T-cell (primary cell): Measurements from ENCODE around the gene IQGAP2. TPM values are rescaled to one million over a fixed set of nuclear protein-coding genes. Genes with fewer than 3 reads are reported as not detected.
"Not testable (repeated sequence)": the region's sequence is repeated elsewhere in the genome, so short reads cannot be mapped to it uniquely, and the experiment has no call there.

Experiments used
- ATAC-seq, 4 experiments: fragments of 200-7000 bp in 3 of 4; fragments of 150-1000 bp in 1 of 4; cut with Tn5 transposase; replicated peaks in 1 of 4; 1 replicate in 3 of 4; 2 replicates in 1 of 4; pipeline ENCODE4 v1.10.0; 2021; ENCODE audit warnings: moderate library complexity in 3 of 4, mild to moderate bottlenecking in 2 of 4, moderate number of reproducible peaks in 1 of 4
- CTCF ChIA-PET, 2 donors: fragments of 300-600 bp; sonication (Branson Sonifier 250); formaldehyde crosslinking; loops; one replicate each; lab custom pipeline; 2022; ENCODE audit warnings: antibody characterized with exemption in 2 of 2; lab: Charles Lee
- POLR2A ChIA-PET, 2 donors: fragments of 300-600 bp; sonication (Branson Sonifier 250); formaldehyde crosslinking; loops; one replicate each; lab custom pipeline; 2022; ENCODE audit warnings: antibody characterized with exemption in 2 of 2; lab: Charles Lee
- DNase-seq, 35 experiments: peaks; one replicate each; pipeline versions ENCODE4 v3.0.0 to v3.0.0-alpha.2; 2013 to 2023
- H3K27ac ChIP-seq: one replicate; pipeline ENCODE4 v1.5.1; 2013; ENCODE audit warnings: low read length
- H3K27me3 ChIP-seq, 2 experiments: replicated peaks in 1 of 2; 1 replicate in 1 of 2; 2 replicates in 1 of 2; pipeline versions ENCODE4 v1.6.1 to v1.7.0; 2013; ENCODE audit warnings: low read length in 1 of 2, mixed read lengths in 1 of 2; ENCODE audit not compliant: control insufficient read depth in 2 of 2, insufficient read depth in 2 of 2; ENCODE audit errors: extremely low read depth in 1 of 2
- H3K36me3 ChIP-seq, 2 donors: 1 replicate in 1 of 2; 2 replicates in 1 of 2; pipeline versions ENCODE4 v1.6.1 to v1.7.0; 2013; ENCODE audit warnings: low read length in 1 of 2; ENCODE audit not compliant: control insufficient read depth in 2 of 2, insufficient read depth in 1 of 2; ENCODE audit errors: extremely low read depth in 1 of 2
- H3K4me1 ChIP-seq, 2 experiments: 1 replicate in 1 of 2; 2 replicates in 1 of 2; pipeline versions ENCODE4 v1.6.1 to v1.7.0; 2013; ENCODE audit warnings: low read length in 2 of 2, mixed read lengths in 1 of 2; ENCODE audit not compliant: insufficient read depth in 2 of 2, control insufficient read depth in 1 of 2; ENCODE audit errors: extremely low read depth in 1 of 2
- H3K4me3 ChIP-seq, 2 donors: 1 replicate in 1 of 2; 2 replicates in 1 of 2; pipeline versions ENCODE4 v1.5.1 to v1.7.0; 2013; ENCODE audit warnings: mild to moderate bottlenecking in 2 of 2, low read length in 1 of 2, moderate library complexity in 1 of 2; ENCODE audit not compliant: control insufficient read depth in 1 of 2; ENCODE audit errors: extremely low read depth in 1 of 2
- H3K9me3 ChIP-seq: 2 replicates; pipeline ENCODE4 v1.7.0; 2013
- H3K27ac Mint-ChIP-seq, 2 donors: one replicate each; pipeline ENCODE4 v1.8.0; 2020 to 2021; ENCODE audit warnings: mild to moderate bottlenecking in 2 of 2, mixed read lengths in 2 of 2
- H3K27me3 Mint-ChIP-seq, 2 donors: one replicate each; pipeline ENCODE4 v1.8.0; 2021 to 2022; ENCODE audit warnings: mixed read lengths in 2 of 2
- H3K36me3 Mint-ChIP-seq: one replicate; pipeline ENCODE4 v1.8.0; 2021; ENCODE audit warnings: mixed read lengths
- H3K4me1 Mint-ChIP-seq, 3 donors: one replicate each; pipeline ENCODE4 v1.8.0; 2020 to 2022; ENCODE audit warnings: mixed read lengths in 3 of 3, mild to moderate bottlenecking in 1 of 3
- H3K4me3 Mint-ChIP-seq, 3 donors: one replicate each; pipeline ENCODE4 v1.8.0; 2020 to 2022; ENCODE audit warnings: mild to moderate bottlenecking in 3 of 3, mixed read lengths in 3 of 3, moderate library complexity in 3 of 3
- H3K9me3 Mint-ChIP-seq, 3 donors: one replicate each; pipeline ENCODE4 v1.8.0; 2020 to 2022; ENCODE audit warnings: mixed read lengths in 3 of 3
- WGBS: methylation state at CpG from one replicate; pipeline ENCODE4 v1.1.5; 2013; ENCODE audit warnings: missing lambda C conversion rate; ENCODE audit not compliant: insufficient coverage; 5-methylcytosine and 5-hydroxymethylcytosine counted together
- total RNA-seq, 35 experiments: library from RNA in 6 of 35; stranded (reverse) in 6 of 35; fragments of 120-200 nt in 1 of 35; gene quantifications; one replicate each; pipeline versions ENCODE4 v1.2.1 to v1.2.4 and lab custom pipeline; 2013 to 2026

Gene IQGAP2
- total RNA-seq, 5 donors from 2014 or later (not counting 1 experiment from before 2014, with no cell fraction given), result 66.5 to 121 (median 72.5) TPM

- Histone ChIP-seq H3K9me3 (no peaks in the 10 kb centered on the region), H3K4me1 (peaks cover 2 to 63% of the 10 kb centered on the region in 2 experiments), H3K4me3 (no peak overlapping the region), H3K27me3 (no peaks in the 10 kb centered on the region), H3K27ac (peak overlapping the region; percentile 51), H3K36me3 (no peaks in the 10 kb centered on the region)
- peak in 1 of 35 experiments; percentile 46 for DNase-seq
- peaks cover 0 to 3% of the 10 kb centered on the region in 2 donors for H3K27me3 Mint-ChIP-seq
- ChIA-PET CTCF (interaction anchor here in 1 of 2 donors (1.4 kb wide), 1 partner anchor 38 kb away, joined by 9 read pairs; no protein-coding TSS in a partner anchor), POLR2A (no interaction called here)
- no peaks in the 10 kb centered on the region for H3K9me3 Mint-ChIP-seq
- ATAC-seq, result no peak
- H3K4me1 Mint-ChIP-seq, result peaks cover 25 to 64% (median 54%) of the 10 kb centered on the region in 3 donors
- H3K4me3 Mint-ChIP-seq, result no peak overlapping the region
- no peaks in the 10 kb centered on the region for H3K36me3 Mint-ChIP-seq
- WGBS, result no CpG with 5 or more reads among the region's 4 CpGs
- H3K27ac Mint-ChIP-seq, result peak overlapping the region; percentile 66 to 77
Measured at GRCh38 chr5:76735762-76736545, 332.9 kb downstream of the IQGAP2 start.

- peaks cover 2 to 57% of the 10 kb centered on the region in 2 experiments for H3K4me1 ChIP-seq
- DNase-seq, result peak in 1 of 35 experiments; percentile 51
- ATAC-seq, result no peak
- peak overlapping the region; percentile 64 for H3K27ac ChIP-seq
- no peak overlapping the region for H3K4me3 ChIP-seq
- no peaks in the 10 kb centered on the region for H3K36me3 ChIP-seq
- H3K27me3 ChIP-seq, result no peaks in the 10 kb centered on the region
- Mint-ChIP-seq H3K27ac (peak overlapping the region; percentile 33 to 70), H3K9me3 (no peaks in the 10 kb centered on the region), H3K27me3 (peaks cover 0 to 3% of the 10 kb centered on the region in 2 donors), H3K4me3 (peak overlapping the region in 1 of 3 donors; percentile 17), H3K36me3 (no peaks in the 10 kb centered on the region), H3K4me1 (peaks cover 25 to 67% (median 60%) of the 10 kb centered on the region in 3 donors)
- H3K9me3 ChIP-seq, result no peaks in the 10 kb centered on the region
- POLR2A ChIA-PET, result interaction anchor here in 1 of 2 donors (0.7 kb wide), 2 partner anchors 96 to 470 kb away, joined by 3 to 4 read pairs; no protein-coding TSS in a partner anchor
- WGBS, result 57% methylated on average over 1 of the region's 6 CpGs
- CTCF ChIA-PET, result interaction anchor here in 1 of 2 donors (0.7 to 1.4 kb wide), 2 partner anchors 38 to 190 kb away, joined by 4 to 9 read pairs; no protein-coding TSS in a partner anchor
Measured at GRCh38 chr5:76736679-76737556, 333.8 kb downstream of the IQGAP2 start.

- DNase-seq (no peak), ATAC-seq (no peak)
- H3K27me3 ChIP-seq, result no peaks in the 10 kb centered on the region
- H3K27me3 Mint-ChIP-seq, result peaks cover 0 to 3% of the 10 kb centered on the region in 2 donors
- peaks cover 21 to 59% (median 53%) of the 10 kb centered on the region in 3 donors for H3K4me1 Mint-ChIP-seq
- H3K4me3 ChIP-seq, result no peak overlapping the region
- ChIA-PET CTCF (interaction anchor here in 1 of 2 donors (1.4 to 2.4 kb wide), 2 partner anchors 37 kb away, joined by 9 to 24 read pairs; no protein-coding TSS in a partner anchor), POLR2A (interaction anchor here in 1 of 2 donors (0.6 kb wide), 1 partner anchor 190 kb away, joined by 3 read pairs; no protein-coding TSS in a partner anchor)
- peak overlapping the region in 1 of 3 donors; percentile 65 for H3K4me3 Mint-ChIP-seq
- no peaks in the 10 kb centered on the region for H3K36me3 Mint-ChIP-seq
- H3K9me3 ChIP-seq, result no peaks in the 10 kb centered on the region
- peaks cover 2 to 53% of the 10 kb centered on the region in 2 experiments for H3K4me1 ChIP-seq
- H3K36me3 ChIP-seq, result no peaks in the 10 kb centered on the region
- H3K27ac Mint-ChIP-seq, result peak overlapping the region; percentile 87 to 93
- WGBS, result 100% methylated on average over 3 of the region's 5 CpGs
- peak overlapping the region; percentile 64 for H3K27ac ChIP-seq
- H3K9me3 Mint-ChIP-seq, result no peaks in the 10 kb centered on the region
Measured at GRCh38 chr5:76737846-76738245, 334.8 kb downstream of the IQGAP2 start.

GRCh38 chr5:76741506-76741905, 338.4 kb downstream of the IQGAP2 start:
- 94% methylated on average over 3 of the region's 4 CpGs for WGBS
- H3K27ac ChIP-seq, H3K4me3 ChIP-seq, H3K27me3 Mint-ChIP-seq, H3K9me3 Mint-ChIP-seq, POLR2A ChIA-PET, H3K36me3 ChIP-seq, H3K4me3 Mint-ChIP-seq, H3K36me3 Mint-ChIP-seq, ATAC-seq, H3K27me3 ChIP-seq, H3K9me3 ChIP-seq: not testable (repeated sequence)
- peaks cover 12 to 36% (median 36%) of the 10 kb centered on the region in 3 donors for H3K4me1 Mint-ChIP-seq
- H3K4me1 ChIP-seq, result peaks cover 2 to 40% of the 10 kb centered on the region in 2 experiments
- CTCF ChIA-PET, result interaction anchor here in 1 of 2 donors (0.6 to 2.1 kb wide), 2 partner anchors 33 to 39 kb away, joined by 5 to 9 read pairs; no protein-coding TSS in a partner anchor
- peak overlapping the region; percentile 13 to 93 for H3K27ac Mint-ChIP-seq
- peak in 1 of 35 experiments; percentile 13 for DNase-seq

GRCh38 chr5:76742583-76742982, 339.5 kb downstream of the IQGAP2 start:
- peak overlapping the region in 1 of 2 donors; percentile 48 for H3K27ac Mint-ChIP-seq
- ChIA-PET POLR2A (interaction anchor here in 1 of 2 donors (0.5 to 0.7 kb wide), 2 partner anchors 194 to 392 kb away, joined by 3 to 4 read pairs; no protein-coding TSS in a partner anchor), CTCF (interaction anchor here in 1 of 2 donors (2.1 kb wide), 1 partner anchor 32 kb away, joined by 9 read pairs; no protein-coding TSS in a partner anchor)
- Histone ChIP-seq H3K27ac (no peak overlapping the region), H3K36me3 (no peaks in the 10 kb centered on the region), H3K27me3 (no peaks in the 10 kb centered on the region), H3K4me1 (peaks cover 2 to 32% of the 10 kb centered on the region in 2 experiments), H3K9me3 (no peaks in the 10 kb centered on the region), H3K4me3 (no peak overlapping the region)
- H3K27me3 Mint-ChIP-seq, result no peaks in the 10 kb centered on the region
- no peaks in the 10 kb centered on the region for H3K36me3 Mint-ChIP-seq
- ATAC-seq (no peak), DNase-seq (no peak)
- no peak overlapping the region for H3K4me3 Mint-ChIP-seq
- H3K4me1 Mint-ChIP-seq, result peaks cover 12 to 31% (median 30%) of the 10 kb centered on the region in 3 donors
- WGBS, result 100% methylated on average over 3 of the region's 4 CpGs
- no peaks in the 10 kb centered on the region for H3K9me3 Mint-ChIP-seq
